Transverse colon (tissue), 4 donors: ENCODE results near the gene IGF2BP1. TPM values are rescaled to one million over a fixed set of nuclear protein-coding genes. Genes with fewer than 3 reads are reported as not detected.

ENCODE experiments used
- DNase-seq: peaks from one replicate; pipeline ENCODE4 v3.0.0-alpha.2; 2019
- H3K27ac ChIP-seq, 4 donors: fragments of 200-600 bp; sonication (generic); 2 replicates each; pipeline ENCODE4 v1.5.1; 2016 to 2018; ENCODE audit warnings: inconsistent platforms in 4 of 4
- H3K27me3 ChIP-seq: fragments of 200-600 bp; sonication (generic); 2 replicates; pipeline ENCODE4 v1.5.1; 2017; ENCODE audit warnings: inconsistent platforms
- H3K36me3 ChIP-seq, 4 donors: fragments of 200-600 bp; sonication (generic); 2 replicates each; pipeline ENCODE4 v1.5.1; 2017 to 2019; ENCODE audit warnings: inconsistent platforms in 4 of 4
- H3K4me1 ChIP-seq, 4 donors: fragments of 200-600 bp; sonication (generic); 2 replicates each; pipeline ENCODE4 v1.5.1; 2017 to 2020; ENCODE audit warnings: inconsistent platforms in 4 of 4
- H3K4me3 ChIP-seq, 4 donors: fragments of 200-600 bp; sonication (generic); 1 replicate in 1 of 4; 2 replicates in 3 of 4; pipeline versions ENCODE4 v1.5.1 to v1.6.1; 2017 to 2019; ENCODE audit warnings: inconsistent platforms in 4 of 4
- H3K9me3 ChIP-seq, 2 donors: fragments of 200-600 bp; sonication (generic); 2 replicates each; pipeline ENCODE4 v1.5.1; 2017 to 2019; ENCODE audit warnings: inconsistent platforms in 2 of 2
- CTCF ChIP-seq, 5 experiments: fragments of 200-600 bp in 3 of 5; fragments of 450-650 bp in 2 of 5; sonication (generic) in 3 of 5; IDR thresholded peaks; 1 replicate in 2 of 5; 2 replicates in 3 of 5; pipeline ENCODE4 v1.5.1; 2016 to 2017; ENCODE audit warnings: antibody characterized with exemption in 5 of 5, inconsistent platforms in 3 of 5, mild to moderate bottlenecking in 2 of 5, moderate library complexity in 1 of 5
- EP300 ChIP-seq: sonication (generic); formaldehyde crosslinking; IDR thresholded peaks from one replicate; pipeline ENCODE4 v1.6.1; 2017; ENCODE audit warnings: antibody characterized with exemption, low read depth
- POLR2A ChIP-seq: fragments of 450-650 bp; IDR thresholded peaks from one replicate; pipeline ENCODE4 v1.6.1; 2016; ENCODE audit warnings: antibody characterized with exemption, mild to moderate bottlenecking, moderate library complexity
- POLR2AphosphoS5 ChIP-seq, 3 donors: sonication (generic); formaldehyde crosslinking; IDR thresholded peaks; one replicate each; pipeline ENCODE4 v1.6.1; 2016; ENCODE audit warnings: antibody characterized with exemption in 3 of 3
- WGBS, 2 donors: methylation state at CpG; one replicate each; pipeline ENCODE4 v1.1.5; 2018; ENCODE audit warnings: low coverage in 1 of 2; 5-methylcytosine and 5-hydroxymethylcytosine counted together
- in situ Hi-C, 4 donors: fragments of 200-750 bp; cut with MboI; loops; one replicate each; pipeline versions ENCODE4 v1.15.0 to v1.15.1; 2017; ENCODE audit warnings: low sequenced_read_pairs in 3 of 4, low pct_ligation_motif_present in 1 of 4, low pct_unique_long_range_greater_than_20kb in 1 of 4
- intact Hi-C: fragments of 100-400 bp; cut with DNase I; formaldehyde crosslinking; loops from one replicate; pipeline ENCODE4 v1.15.1; 2023; ENCODE audit warnings: low total_unique reads
- total RNA-seq, 4 donors: library from RNA; depleted of rRNA; stranded (reverse); fragments of >200 nt; gene quantifications; one replicate each; pipeline ENCODE4 v1.1.0, GENCODE V29; 2016

IGF2BP1 gene
- total RNA-seq, 4 donors from 2014 or later, result under 0.01 TPM; not detected in 3

GRCh38 chr17:49053171-49053829 is 56.1 kb downstream of the IGF2BP1 start:
- DNase-seq, result peak; percentile 19
- WGBS, 2 donors, result 60% methylated on average over 6 of the region's 6 CpGs; no CpG with 5 or more reads in 1 of the 2 donors
- in situ Hi-C loops (no loop called here), intact Hi-C loops (no loop called here)
- Histone ChIP-seq H3K9me3 (no peaks in the 10 kb centered on the region), H3K27ac (no peak overlapping the region), H3K36me3 (no peaks in the 10 kb centered on the region), H3K4me1 (peaks cover 0 to 9% (median 3%) of the 10 kb centered on the region in 4 donors), H3K4me3 (no peak overlapping the region), H3K27me3 (no peaks in the 10 kb centered on the region)
- no peak for TF ChIP-seq EP300
- TF ChIP-seq POLR2AphosphoS5 (IDR thresholded peaks at IDR 0.05), result no peak
- no peak for TF ChIP-seq CTCF (IDR thresholded peaks at IDR 0.05)
- no peak for TF ChIP-seq POLR2A

- in situ Hi-C loops, result no loop called here
- no peak for DNase-seq
- no peaks in the 10 kb centered on the region for H3K36me3 ChIP-seq
- no peak overlapping the region for H3K27ac ChIP-seq
- H3K9me3 ChIP-seq, result no peaks in the 10 kb centered on the region
- no peaks in the 10 kb centered on the region for H3K27me3 ChIP-seq
- TF ChIP-seq CTCF (IDR thresholded peaks at IDR 0.05), result no peak
- no peak for TF ChIP-seq POLR2AphosphoS5 (IDR thresholded peaks at IDR 0.05)
- no peak for TF ChIP-seq EP300
- no peak for TF ChIP-seq POLR2A
- intact Hi-C loops, result no loop called here
- WGBS, 2 donors, result 63 to 90% methylated on average over 1 to 6 of the region's 6 CpGs
- no peak overlapping the region for H3K4me3 ChIP-seq
- peaks cover 0 to 9% (median 3%) of the 10 kb centered on the region in 4 donors for H3K4me1 ChIP-seq
These were observed 57.3 kb downstream of the IGF2BP1 start for GRCh38 chr17:49054342-49055092.

- no peak overlapping the region for H3K27ac ChIP-seq
- H3K4me1 ChIP-seq, result peaks cover 0 to 9% (median 3%) of the 10 kb centered on the region in 4 donors
- no peaks in the 10 kb centered on the region for H3K9me3 ChIP-seq
- in situ Hi-C loops (no loop called here), intact Hi-C loops (no loop called here)
- H3K36me3 ChIP-seq, result no peaks in the 10 kb centered on the region
- TF ChIP-seq POLR2AphosphoS5 (IDR thresholded peaks at IDR 0.05), result no peak
- no peak for TF ChIP-seq POLR2A
- no peak for TF ChIP-seq CTCF (IDR thresholded peaks at IDR 0.05)
- TF ChIP-seq EP300, result no peak
- WGBS, 2 donors, result 71 to 79% methylated on average over 4 to 7 of the region's 7 CpGs
- no peak for DNase-seq
- no peak overlapping the region for H3K4me3 ChIP-seq
- H3K27me3 ChIP-seq, result no peaks in the 10 kb centered on the region
These were observed 58.2 kb downstream of the IGF2BP1 start for GRCh38 chr17:49055181-49055927.

- 62 to 76% methylated on average over 5 to 7 of the region's 7 CpGs for WGBS, 2 donors
- no peak for DNase-seq
- Histone ChIP-seq H3K36me3 (no peaks in the 10 kb centered on the region), H3K4me1 (peaks cover 0 to 10% (median 6%) of the 10 kb centered on the region in 4 donors), H3K27me3 (no peaks in the 10 kb centered on the region), H3K9me3 (no peaks in the 10 kb centered on the region), H3K4me3 (no peak overlapping the region), H3K27ac (no peak overlapping the region)
- in situ Hi-C loops, result no loop called here
- intact Hi-C loops, result no loop called here
- TF ChIP-seq POLR2AphosphoS5 (IDR thresholded peaks at IDR 0.05) (no peak), POLR2A (no peak), EP300 (no peak), CTCF (IDR thresholded peaks at IDR 0.05) (no peak)
These were observed 64.3 kb downstream of the IGF2BP1 start for GRCh38 chr17:49061524-49061943.
